H9 (cell line): ENCODE data around the gene NEU3. TPM values are rescaled to one million over a fixed set of nuclear protein-coding genes. Genes with fewer than 3 reads are reported as not detected.

Source experiments
- DNase-seq: peaks from one replicate; pipeline ENCODE4 v3.0.0-alpha.2; 2017
- H2AFZ ChIP-seq: one replicate; pipeline ENCODE4 v1.6.1; 2013; ENCODE audit warnings: mild to moderate bottlenecking, low read length, control low read depth, moderate library complexity
- H2AK5ac ChIP-seq: 2 replicates; pipeline ENCODE4 v1.6.1; 2013; ENCODE audit warnings: low read length, control low read depth, mixed read lengths; ENCODE audit not compliant: insufficient read length
- H2BK120ac ChIP-seq: one replicate; pipeline ENCODE4 v1.6.1; 2013; ENCODE audit warnings: low read depth, mild to moderate bottlenecking, low read length, control low read depth, inconsistent platforms; ENCODE audit not compliant: poor library complexity, severe bottlenecking
- H2BK12ac ChIP-seq: 2 replicates; pipeline ENCODE4 v1.6.1; 2013; ENCODE audit warnings: low read length, control low read depth, mixed read lengths, low read depth; ENCODE audit not compliant: insufficient read length
- H2BK15ac ChIP-seq: 2 replicates; pipeline ENCODE4 v1.6.1; 2013; ENCODE audit warnings: low read depth, low read length, control low read depth
- H2BK20ac ChIP-seq: one replicate; pipeline ENCODE4 v1.6.1; 2013; ENCODE audit warnings: low read depth, mild to moderate bottlenecking, low read length, control low read depth, inconsistent platforms; ENCODE audit not compliant: poor library complexity, severe bottlenecking
- H2BK5ac ChIP-seq: 2 replicates; pipeline ENCODE4 v1.6.1; 2013; ENCODE audit warnings: low read length, control low read depth, mixed read lengths; ENCODE audit not compliant: insufficient read length
- H3K14ac ChIP-seq: 2 replicates; pipeline ENCODE4 v1.6.1; 2013; ENCODE audit warnings: low read length, control low read depth; ENCODE audit not compliant: insufficient read depth
- H3K18ac ChIP-seq: 2 replicates; pipeline ENCODE4 v1.6.1; 2013; ENCODE audit warnings: low read depth, mild to moderate bottlenecking, mixed read lengths, low read length, control low read depth; ENCODE audit not compliant: insufficient read length
- H3K23ac ChIP-seq: 2 replicates; pipeline ENCODE4 v1.6.1; 2013; ENCODE audit warnings: low read length, control low read depth, mixed read lengths, low read depth; ENCODE audit not compliant: insufficient read length
- H3K23me2 ChIP-seq: 2 replicates; pipeline ENCODE4 v1.6.1; 2013; ENCODE audit warnings: low read depth, mild to moderate bottlenecking, mixed read lengths, low read length, control low read depth; ENCODE audit not compliant: insufficient read length, poor library complexity, severe bottlenecking
- H3K27ac ChIP-seq: 2 replicates; pipeline ENCODE4 v1.5.1; 2013; ENCODE audit warnings: low read length, control low read depth, mixed read lengths, low read depth; ENCODE audit not compliant: insufficient read length
- H3K27me3 ChIP-seq: 2 replicates; pipeline ENCODE4 v1.6.1; 2013; ENCODE audit warnings: low read length, control low read depth, inconsistent platforms; ENCODE audit not compliant: insufficient read depth
- H3K4ac ChIP-seq: 2 replicates; pipeline ENCODE4 v1.6.1; 2013; ENCODE audit warnings: low read depth, mild to moderate bottlenecking, control low read depth, inconsistent platforms, low read length, moderate library complexity
- H3K4me1 ChIP-seq: 2 replicates; pipeline ENCODE4 v1.6.1; 2013; ENCODE audit warnings: low read length, control low read depth, inconsistent platforms; ENCODE audit not compliant: insufficient read depth
- H3K4me2 ChIP-seq: 2 replicates; pipeline ENCODE4 v1.6.1; 2013; ENCODE audit warnings: low read length, control low read depth, mixed read lengths; ENCODE audit not compliant: insufficient read length, insufficient read depth
- H3K56ac ChIP-seq: 2 replicates; pipeline ENCODE4 v1.6.1; 2013; ENCODE audit warnings: low read depth, mild to moderate bottlenecking, mixed read lengths, low read length, control low read depth; ENCODE audit not compliant: insufficient read length
- H3K79me1 ChIP-seq: 2 replicates; pipeline ENCODE4 v1.6.1; 2013; ENCODE audit warnings: low read depth, mild to moderate bottlenecking, moderate library complexity, low read length, control low read depth, inconsistent platforms; ENCODE audit not compliant: insufficient read depth, poor library complexity, severe bottlenecking
- H3K79me2 ChIP-seq: 2 replicates; pipeline ENCODE4 v1.6.1; 2013; ENCODE audit warnings: low read length, control low read depth, inconsistent platforms; ENCODE audit not compliant: insufficient read depth
- H3K9ac ChIP-seq: 2 replicates; pipeline ENCODE4 v1.6.1; 2013; ENCODE audit warnings: low read length, control low read depth, mixed read lengths; ENCODE audit not compliant: insufficient read length; ENCODE audit errors: extremely low read depth
- H3K9me3 ChIP-seq: one replicate; pipeline ENCODE4 v1.6.1; 2013; ENCODE audit warnings: low read depth, low read length, inconsistent platforms; ENCODE audit not compliant: control insufficient read depth
- H3T11ph ChIP-seq: one replicate; pipeline ENCODE4 v1.6.1; 2013; ENCODE audit warnings: mild to moderate bottlenecking, low read length, control low read depth, inconsistent platforms
- H4K20me1 ChIP-seq: one replicate; pipeline ENCODE4 v1.6.1; 2013; ENCODE audit not compliant: control insufficient read depth, insufficient read length, insufficient read depth
- H4K5ac ChIP-seq: 2 replicates; pipeline ENCODE4 v1.6.1; 2013; ENCODE audit warnings: low read depth, mild to moderate bottlenecking, mixed read lengths, low read length, control low read depth; ENCODE audit not compliant: insufficient read length
- H4K8ac ChIP-seq: replicated peaks from 2 replicates; pipeline ENCODE4 v1.6.1; 2013; ENCODE audit warnings: low read length, control low read depth, mixed read lengths, low read depth; ENCODE audit not compliant: insufficient read length
- H4K91ac ChIP-seq: 2 replicates; pipeline ENCODE4 v1.6.1; 2013; ENCODE audit warnings: low read depth, mild to moderate bottlenecking, moderate library complexity, mixed read lengths, low read length, control low read depth; ENCODE audit not compliant: insufficient read length
- H3K27ac Mint-ChIP-seq, 3 experiments: 2 replicates in 2 of 3; 3 replicates in 1 of 3; pipeline ENCODE4 v1.8.0; 2020 to 2021; ENCODE audit warnings: mixed read lengths in 3 of 3, mild to moderate bottlenecking in 1 of 3, moderate library complexity in 1 of 3
- H3K27me3 Mint-ChIP-seq: 2 replicates; pipeline ENCODE4 v1.8.0; 2021; ENCODE audit warnings: low read depth, mild to moderate bottlenecking, moderate library complexity, mixed read lengths
- H3K36me3 Mint-ChIP-seq, 3 experiments: 2 replicates in 2 of 3; 3 replicates in 1 of 3; pipeline ENCODE4 v1.8.0; 2020 to 2021; ENCODE audit warnings: low read depth in 3 of 3, mixed read lengths in 3 of 3; ENCODE audit not compliant: insufficient read depth in 1 of 3
- H3K4me1 Mint-ChIP-seq, 2 experiments: 2 replicates each; pipeline ENCODE4 v1.8.0; 2020; ENCODE audit warnings: mixed read lengths in 2 of 2
- H3K4me3 Mint-ChIP-seq, 2 experiments: 2 replicates in 1 of 2; 3 replicates in 1 of 2; pipeline ENCODE4 v1.8.0; 2020 to 2021; ENCODE audit warnings: mild to moderate bottlenecking in 2 of 2, mixed read lengths in 2 of 2, moderate library complexity in 1 of 2
- H3K9me3 Mint-ChIP-seq, 2 experiments: 2 replicates in 1 of 2; 3 replicates in 1 of 2; pipeline ENCODE4 v1.8.0; 2020; ENCODE audit warnings: mild to moderate bottlenecking in 2 of 2, mixed read lengths in 2 of 2, moderate library complexity in 1 of 2
- CTCF ChIP-seq: fragments of 200-600 bp; sonication (generic); conservative IDR thresholded peaks from 3 replicates; pipeline ENCODE4 v1.8.0; 2021; ENCODE audit warnings: antibody characterized with exemption, mild to moderate bottlenecking
- WGBS: extraction: QIAGEN DNeasy Blood & Tissue Kit; methylation state at CpG from one replicate; pipeline ENCODE4 v1.1.7; 2013; ENCODE audit warnings: missing lambda C conversion rate, low lambda C conversion rate, mixed read lengths; ENCODE audit not compliant: insufficient read length; ENCODE audit errors: extremely low coverage; 5-methylcytosine and 5-hydroxymethylcytosine counted together
- total RNA-seq: library from RNA; stranded (reverse); gene quantifications from 2 replicates; pipeline ENCODE4 v1.2.1, GENCODE V29; 2021

NEU3 gene
- total RNA-seq, 1 experiment from 2014 or later = 15.9 TPM

DNA sequence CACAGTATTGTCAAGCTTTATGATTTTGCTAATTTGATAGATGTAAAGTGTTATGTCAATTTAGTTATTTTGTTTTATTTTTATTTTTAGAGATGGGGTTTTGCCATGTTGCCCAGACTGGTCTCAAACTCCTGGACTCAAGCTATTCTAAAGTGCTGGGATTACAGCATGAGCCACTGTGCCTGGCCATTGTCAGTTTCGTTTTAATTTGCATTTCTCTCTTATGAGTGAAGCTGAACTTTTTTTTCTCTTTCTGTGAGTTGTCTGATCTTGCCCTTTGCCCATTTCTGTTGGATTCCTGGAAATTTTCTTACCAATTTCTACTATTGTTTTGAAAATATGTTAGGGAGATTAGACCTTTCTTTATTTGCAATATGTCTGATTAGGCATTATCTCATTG, 15.5 kb downstream of the NEU3 start:
- no peaks in the 10 kb centered on the region for H4K20me1 ChIP-seq
- no peaks in the 10 kb centered on the region for H3K9me3 Mint-ChIP-seq
- no peak overlapping the region for H4K91ac ChIP-seq
- H3K56ac ChIP-seq = no peak overlapping the region
- H3K14ac ChIP-seq = no peak overlapping the region
- H3K23ac ChIP-seq = no peak overlapping the region
- H2AFZ ChIP-seq = no peak overlapping the region
- H3K79me1 ChIP-seq = no peaks in the 10 kb centered on the region
- no peak for TF ChIP-seq CTCF
- no peak overlapping the region for H2BK15ac ChIP-seq
- H4K5ac ChIP-seq = no peak overlapping the region
- H2BK120ac ChIP-seq = no peak overlapping the region
- DNase-seq = no peak
- H3K4me1 ChIP-seq = no peaks in the 10 kb centered on the region
- no peak overlapping the region for H3K4ac ChIP-seq
- H2BK12ac ChIP-seq = no peak overlapping the region
- H3K4me2 ChIP-seq = no peak overlapping the region
- no peaks in the 10 kb centered on the region for H3K79me2 ChIP-seq
- H3K27ac ChIP-seq = no peak overlapping the region
- no peak overlapping the region for H4K8ac ChIP-seq
- no peak overlapping the region for H3K4me3 Mint-ChIP-seq
- H3K36me3 Mint-ChIP-seq = peaks cover 9 to 42% (median 27%) of the 10 kb centered on the region in 3 experiments; a peak in 6 of 7 replicates
- no peaks in the 10 kb centered on the region for H3K4me1 Mint-ChIP-seq
- H3K9me3 ChIP-seq = no peaks in the 10 kb centered on the region
- no peak overlapping the region for H2BK5ac ChIP-seq
- no peak overlapping the region for H3K27ac Mint-ChIP-seq
- no peaks in the 10 kb centered on the region for H3K27me3 ChIP-seq
- H3K9ac ChIP-seq = no peak overlapping the region
- no peaks in the 10 kb centered on the region for H3K23me2 ChIP-seq
- no peaks in the 10 kb centered on the region for H3K27me3 Mint-ChIP-seq
- no peak overlapping the region for H2AK5ac ChIP-seq
- no peak overlapping the region for H3T11ph ChIP-seq
- no peak overlapping the region for H2BK20ac ChIP-seq
- H3K18ac ChIP-seq = no peak overlapping the region
- no CpG with 5 or more reads among the region's 1 CpG for WGBS
